GM10266 (cell line): ENCODE results near the gene CIAO3.

Experiments used
- DNase-seq: peaks from one replicate; pipeline ENCODE4 v3.0.0; 2012; ENCODE audit errors: extremely low spot score
- TF ChIP-seq, protein P1 (sequence below): IDR thresholded peaks from 2 replicates; pipeline ENCODE4 v1.5.1; 2012; ENCODE audit warnings: mild to moderate bottlenecking, low read depth; ENCODE audit not compliant: control insufficient read depth, insufficient read depth; ENCODE audit errors: missing control alignments

CIAO3 gene

DNA sequence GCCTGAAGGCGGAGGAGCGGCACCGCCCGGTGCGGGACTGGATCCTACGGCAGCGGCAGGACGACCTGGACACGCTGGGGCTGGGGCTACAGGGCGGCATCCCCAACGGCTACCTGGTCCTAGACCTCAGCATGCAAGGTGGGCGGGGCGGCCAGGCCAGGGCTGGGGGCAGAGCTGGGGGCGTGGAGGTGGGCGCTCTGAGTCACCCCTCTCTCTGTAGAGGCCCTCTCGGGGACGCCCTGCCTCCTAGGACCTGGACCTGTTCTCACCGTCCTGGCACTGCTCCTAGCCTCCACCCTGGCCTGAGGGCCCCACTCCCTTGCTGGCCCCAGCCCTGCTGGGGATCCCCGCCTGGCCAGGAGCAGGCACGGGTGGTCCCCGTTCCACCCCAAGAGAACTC is 27.6 kb upstream of the CIAO3 start:
- no peak for DNase-seq
- TF ChIP-seq, protein P1, sequence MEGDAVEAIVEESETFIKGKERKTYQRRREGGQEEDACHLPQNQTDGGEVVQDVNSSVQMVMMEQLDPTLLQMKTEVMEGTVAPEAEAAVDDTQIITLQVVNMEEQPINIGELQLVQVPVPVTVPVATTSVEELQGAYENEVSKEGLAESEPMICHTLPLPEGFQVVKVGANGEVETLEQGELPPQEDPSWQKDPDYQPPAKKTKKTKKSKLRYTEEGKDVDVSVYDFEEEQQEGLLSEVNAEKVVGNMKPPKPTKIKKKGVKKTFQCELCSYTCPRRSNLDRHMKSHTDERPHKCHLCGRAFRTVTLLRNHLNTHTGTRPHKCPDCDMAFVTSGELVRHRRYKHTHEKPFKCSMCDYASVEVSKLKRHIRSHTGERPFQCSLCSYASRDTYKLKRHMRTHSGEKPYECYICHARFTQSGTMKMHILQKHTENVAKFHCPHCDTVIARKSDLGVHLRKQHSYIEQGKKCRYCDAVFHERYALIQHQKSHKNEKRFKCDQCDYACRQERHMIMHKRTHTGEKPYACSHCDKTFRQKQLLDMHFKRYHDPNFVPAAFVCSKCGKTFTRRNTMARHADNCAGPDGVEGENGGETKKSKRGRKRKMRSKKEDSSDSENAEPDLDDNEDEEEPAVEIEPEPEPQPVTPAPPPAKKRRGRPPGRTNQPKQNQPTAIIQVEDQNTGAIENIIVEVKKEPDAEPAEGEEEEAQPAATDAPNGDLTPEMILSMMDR = no peak

DNA sequence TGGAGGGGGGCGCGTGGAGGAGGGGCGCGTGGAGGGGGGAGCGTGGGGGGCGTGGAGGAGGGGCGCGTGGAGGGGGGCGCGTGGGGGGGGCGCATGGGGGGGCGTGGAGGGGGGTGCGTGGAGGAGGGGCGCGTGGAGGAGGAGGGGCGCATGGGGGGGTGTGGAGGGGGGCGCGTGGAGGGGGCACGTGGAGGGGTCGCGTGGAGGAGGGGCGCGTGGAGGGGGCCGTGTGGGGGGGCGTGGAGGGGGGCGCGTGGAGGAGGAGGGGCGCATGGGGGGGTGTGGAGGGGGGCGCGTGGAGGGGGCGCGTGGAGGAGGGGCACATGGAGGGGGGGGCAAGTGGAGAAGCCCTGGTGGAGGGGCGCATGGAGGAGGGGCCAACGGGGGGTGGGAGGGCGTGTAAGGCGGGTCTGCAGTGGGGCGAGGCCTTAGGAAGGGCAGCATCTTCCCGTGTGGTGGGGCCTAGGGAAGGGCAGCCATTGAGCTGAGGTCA is 27.0 kb upstream of the CIAO3 start:
- DNase-seq = no peak
- TF ChIP-seq, protein P1 = no peak

DNA sequence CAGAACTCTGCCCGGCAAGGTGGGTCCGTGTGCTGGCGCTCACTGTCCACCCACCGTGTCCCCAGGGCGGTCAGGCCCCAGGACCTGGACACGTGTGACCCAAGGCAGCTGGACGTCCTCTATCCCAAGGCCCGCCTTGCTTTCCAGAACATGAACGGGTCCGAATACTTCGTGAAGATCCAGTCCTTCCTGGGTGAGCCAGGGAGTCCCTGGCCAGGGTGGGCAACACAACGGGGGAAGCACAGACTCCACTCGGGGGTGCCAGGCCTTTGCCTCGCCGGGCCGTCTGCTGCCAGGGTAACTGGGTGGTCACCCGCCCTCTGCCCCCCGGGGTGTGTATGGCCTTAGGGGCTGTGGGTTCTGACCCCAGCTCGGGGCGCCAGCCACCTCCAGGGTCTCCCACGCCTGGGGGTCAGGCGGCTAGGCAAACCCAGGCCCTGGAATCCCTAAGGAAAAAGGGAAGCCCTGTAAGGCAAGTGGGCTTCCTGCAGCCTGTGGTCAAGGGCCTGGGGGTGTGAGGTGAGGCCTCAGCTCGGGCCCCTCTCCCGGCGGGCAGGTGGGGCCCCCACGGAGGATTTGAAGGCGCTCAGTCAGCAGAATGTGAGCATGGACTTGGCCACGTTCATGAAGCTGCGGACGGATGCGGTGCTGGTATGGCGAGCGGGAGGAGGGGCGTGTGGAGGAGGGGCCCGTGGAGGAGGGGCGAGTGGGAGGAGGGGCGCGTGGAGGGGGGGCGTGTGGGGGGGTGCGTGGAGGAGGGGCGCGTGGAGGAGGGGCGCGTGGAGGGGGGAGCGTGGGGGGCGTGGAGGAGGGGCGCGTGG is 26.2 kb upstream of the CIAO3 start:
- TF ChIP-seq, protein P1 = no peak
- DNase-seq = no peak

DNA sequence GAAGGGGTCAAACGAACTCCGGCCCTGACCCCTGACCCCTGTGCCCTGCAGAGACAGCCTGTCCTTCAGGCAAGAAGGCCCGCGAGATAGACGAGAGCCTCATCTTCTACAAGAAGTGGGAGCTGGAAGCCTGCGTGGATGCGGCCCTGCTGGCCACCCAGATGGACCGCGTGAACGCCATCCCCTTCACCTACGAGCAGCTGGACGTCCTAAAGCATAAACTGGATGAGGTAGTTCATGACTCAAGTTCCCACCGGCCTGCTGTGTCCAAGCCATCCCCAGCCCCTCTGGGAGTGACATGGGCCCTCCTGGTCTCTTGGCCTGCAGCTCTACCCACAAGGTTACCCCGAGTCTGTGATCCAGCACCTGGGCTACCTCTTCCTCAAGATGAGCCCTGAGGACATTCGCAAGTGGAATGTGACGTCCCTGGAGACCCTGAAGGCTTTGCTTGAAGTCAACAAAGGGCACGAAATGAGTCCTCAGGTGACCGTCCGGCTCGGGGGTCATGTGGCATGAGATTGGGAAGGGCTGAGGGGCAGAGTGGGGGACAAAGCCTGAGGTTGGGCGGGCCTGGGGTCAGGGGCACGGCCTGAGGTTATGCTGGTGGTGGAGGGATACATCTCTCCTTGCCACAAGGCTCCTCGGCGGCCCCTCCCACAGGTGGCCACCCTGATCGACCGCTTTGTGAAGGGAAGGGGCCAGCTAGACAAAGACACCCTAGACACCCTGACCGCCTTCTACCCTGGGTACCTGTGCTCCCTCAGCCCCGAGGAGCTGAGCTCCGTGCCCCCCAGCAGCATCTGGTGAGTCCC is 25.4 kb upstream of the CIAO3 start:
- DNase-seq = no peak
- TF ChIP-seq, protein P1 = no peak

DNA sequence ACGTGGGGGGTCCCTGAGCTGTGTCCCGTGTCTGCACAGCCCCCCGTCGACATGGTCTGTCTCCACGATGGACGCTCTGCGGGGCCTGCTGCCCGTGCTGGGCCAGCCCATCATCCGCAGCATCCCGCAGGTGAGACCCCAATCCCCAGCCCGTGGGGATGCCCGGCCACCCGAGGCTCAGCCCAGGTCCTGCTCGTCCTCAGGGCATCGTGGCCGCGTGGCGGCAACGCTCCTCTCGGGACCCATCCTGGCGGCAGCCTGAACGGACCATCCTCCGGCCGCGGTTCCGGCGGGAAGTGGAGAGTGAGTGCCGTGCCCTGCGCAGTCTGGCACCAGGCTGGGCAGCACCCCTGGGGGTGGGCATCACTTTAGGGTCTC is 24.7 kb upstream of the CIAO3 start:
- TF ChIP-seq, protein P1 = no peak

DNA sequence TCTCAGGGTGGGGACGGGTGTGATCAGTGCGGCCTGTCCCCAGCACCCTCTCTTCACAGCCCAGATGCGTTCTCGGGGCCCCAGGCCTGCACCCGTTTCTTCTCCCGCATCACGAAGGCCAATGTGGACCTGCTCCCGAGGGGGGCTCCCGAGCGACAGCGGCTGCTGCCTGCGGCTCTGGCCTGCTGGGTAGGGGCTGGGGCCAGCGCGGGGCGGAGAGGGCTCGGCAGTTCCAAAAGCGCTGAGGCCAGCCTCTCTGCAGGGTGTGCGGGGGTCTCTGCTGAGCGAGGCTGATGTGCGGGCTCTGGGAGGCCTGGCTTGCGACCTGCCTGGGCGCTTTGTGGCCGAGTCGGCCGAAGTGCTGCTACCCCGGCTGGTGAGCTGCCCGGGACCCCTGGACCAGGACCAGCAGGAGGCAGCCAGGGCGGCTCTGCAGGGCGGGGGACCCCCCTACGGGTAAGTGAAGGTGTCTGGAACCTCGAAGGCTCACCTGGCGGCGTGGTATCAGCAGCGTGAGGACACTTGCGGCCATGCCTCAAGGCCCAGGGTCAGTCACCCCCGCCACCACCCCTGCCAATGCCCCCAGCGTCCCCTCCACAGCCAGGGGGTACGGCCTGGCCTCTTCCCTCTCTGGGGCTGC is 24.2 kb upstream of the CIAO3 start:
- TF ChIP-seq, protein P1 = no peak
- no peak for DNase-seq

More for the DNA sequence above, 24.7 kb upstream of the CIAO3 start:
- no peak for DNase-seq

DNA sequence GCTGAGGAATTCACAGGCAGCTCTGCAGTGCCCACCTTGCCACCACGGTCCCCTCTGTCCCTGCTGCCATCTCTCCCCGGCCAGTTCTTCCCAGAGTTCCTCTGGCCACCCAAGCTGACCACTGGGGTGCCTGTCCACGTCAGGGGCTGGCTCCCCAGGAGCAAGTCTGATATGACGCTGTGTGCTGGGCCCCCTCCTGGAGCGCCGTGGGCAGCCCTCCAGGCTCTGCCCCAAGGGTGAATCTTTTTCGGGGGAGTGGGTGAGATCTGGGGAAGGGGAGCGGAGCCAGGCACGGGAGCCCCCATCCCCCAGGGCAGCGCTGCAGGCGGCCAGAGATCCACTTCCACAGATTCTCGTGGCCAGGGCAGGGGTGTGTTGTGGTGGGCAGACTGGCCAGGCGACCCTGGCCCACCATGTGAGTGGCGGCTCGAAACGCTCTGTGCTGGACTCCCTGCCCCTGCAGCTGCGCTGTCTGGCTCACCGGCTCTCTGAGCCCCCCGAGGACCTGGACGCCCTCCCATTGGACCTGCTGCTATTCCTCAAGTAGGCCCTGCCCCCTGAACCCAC is 23.5 kb upstream of the CIAO3 start:
- no peak for DNase-seq
- TF ChIP-seq, protein P1 = no peak
